ENCODE data around the gene OR51V1. TPM values are rescaled to one million over a fixed set of nuclear protein-coding genes. Genes with fewer than 3 reads are reported as not detected.

Gene OR51V1
- total and polyA plus RNA-seq, 2 of the 4 experiments (the other 2 are of a cell fraction) = not detected

GRCh38 chr11:5224538-5225479 lies 24.3 kb upstream of the OR51V1 start:
- no peak overlapping the region for H3K23ac ChIP-seq (ENCODE audit: low read depth, low read length)
- H3K27me3 ChIP-seq (ENCODE audit: control insufficient read depth, insufficient read depth, low read length) = no peaks in the 10 kb centered on the region
- H4K91ac ChIP-seq (ENCODE audit: insufficient read depth, low read depth, low read length) = no peak overlapping the region; the same call in 1 of the 2 replicates
- no peak overlapping the region for H3K14ac ChIP-seq (replicated peaks; ENCODE audit: low read depth, low read length)
- in situ Hi-C loops (cut with MboI; ENCODE audit: low sequenced_read_pairs) = no loop called here
- no peaks in the 10 kb centered on the region for H3K9me3 ChIP-seq (ENCODE audit: control insufficient read depth, insufficient read depth, low read length)
- no peak overlapping the region for H2AFZ ChIP-seq (replicated peaks; ENCODE audit: low read length, poor library complexity)
- dilution Hi-C loops (cut with HindIII; ENCODE audit: low sequenced_read_pairs, unreplicated experiment) = no loop called here
- no CpG with 5 or more reads among the region's 6 CpGs for WGBS, 2 experiments (ENCODE audit: extremely low coverage in 2 of 2, insufficient read length in 1 of 2)
- H2BK20ac ChIP-seq (ENCODE audit: low read depth, low read length) = peak overlapping the region; percentile 74; the same call in 1 of the 2 replicates
- H3K9me1 ChIP-seq (ENCODE audit: insufficient read depth, low read length) = no peaks in the 10 kb centered on the region
- ATAC-seq (ENCODE audit: low read depth) (no peak), DNase-seq (no peak)
- 0 out of 2 replicates have a peak overlapping the region, but pooled peaks have one; percentile 15 for H3K4ac ChIP-seq (ENCODE audit: low read depth, low read length)
- H4K8ac ChIP-seq (ENCODE audit: low read depth in 2 of 2, low read length in 2 of 2) = peak overlapping the region in 1 of 2 experiments; percentile 5; a peak in 1 of 4 replicates
- H3K36me3 ChIP-seq (ENCODE audit: control insufficient read depth, insufficient read depth, low read length) = no peaks in the 10 kb centered on the region
- H4K5ac ChIP-seq (ENCODE audit: low read depth, low read length) = peak overlapping the region; percentile 28; the same call in 1 of the 2 replicates
- H3K56ac ChIP-seq (ENCODE audit: extremely low read depth, insufficient read depth, low read length) = no peak overlapping the region
- H3K79me1 ChIP-seq (ENCODE audit: low read depth in 1 of 2, low read length in 2 of 2) = no peaks in the 10 kb centered on the region
- H3K9ac ChIP-seq (ENCODE audit: low read depth, low read length) = no peak overlapping the region
- no peak overlapping the region for H3K4me3 ChIP-seq (ENCODE audit: insufficient read depth, low read depth, low read length)
- H2BK5ac ChIP-seq (ENCODE audit: low read depth, low read length, poor library complexity, severe bottlenecking) = peak overlapping the region; percentile 7
- TF ChIP-seq CEBPB (IDR thresholded peaks at IDR 0.05; ENCODE audit: low read depth, low read length) = no peak
- H3K27ac ChIP-seq (ENCODE audit: insufficient read depth, low read length) = no peak overlapping the region
- intact Hi-C loops (cut with micrococcal nuclease) = no loop called here
- BruUV-seq (replicated peaks) = no TSS peak
- H2BK15ac ChIP-seq (ENCODE audit: low read depth, low read length) = 0 out of 3 replicates have a peak overlapping the region, but pooled peaks have one; percentile 34
- POLR2A ChIA-PET (ENCODE audit: unreplicated experiment) = no interaction called here
- no peak overlapping the region for H3K4me2 ChIP-seq (ENCODE audit: low read depth, low read length)
- CTCF ChIA-PET = no interaction called here
- H4K20me1 ChIP-seq (ENCODE audit: insufficient read depth, low read length) = no peaks in the 10 kb centered on the region
- 0 out of 2 replicates have a peak overlapping the region, but pooled peaks have one; percentile 28 for H2AK5ac ChIP-seq (ENCODE audit: low read depth, low read length)
- no peak overlapping the region for H2AK9ac ChIP-seq (replicated peaks; ENCODE audit: low read depth, low read length, poor library complexity)
- peak overlapping the region; percentile 69; the same call in 1 of the 2 replicates for H3K18ac ChIP-seq (ENCODE audit: low read depth, low read length)
- no peaks in the 10 kb centered on the region for H3K4me1 ChIP-seq (ENCODE audit: control insufficient read depth, insufficient read depth, low read length)
- H2BK120ac ChIP-seq (ENCODE audit: low read depth, low read length) = peak overlapping the region; percentile 29

Data from IMR-90 (cell line).